Endothelial cell of umbilical vein (primary cell): ENCODE results near the gene CEMP1. TPM values are rescaled to one million over a fixed set of nuclear protein-coding genes. Genes with fewer than 3 reads are reported as not detected.

ENCODE experiments used
- BruUV-seq: library from RNA; stranded (reverse); fragments of 400-500 nt; replicated peaks from 2 replicates; lab custom pipeline; 2021; lab: Mats Ljungman, UMichigan
- CTCF ChIA-PET: fragments of 300-600, 350-600 bp; sonication (Branson Sonifier 250); formaldehyde crosslinking; loops from one replicate; lab custom pipeline; 2021; ENCODE audit warnings: antibody characterized with exemption, inconsistent platforms; lab: Charles Lee
- POLR2A ChIA-PET: fragments of 300-600, 350-600 bp; sonication (Branson Sonifier 250); formaldehyde crosslinking; loops from one replicate; lab custom pipeline; 2021; ENCODE audit warnings: antibody characterized with exemption, inconsistent platforms; lab: Charles Lee
- DNase-seq: peaks from one replicate; pipeline ENCODE4 v3.0.0-alpha.2; 2011; ENCODE audit warnings: low read depth, low spot score
- FAIRE-seq: peaks from 2 replicates; lab custom pipeline; 2011; peaks lifted over from hg19 to GRCh38; lab: Jason Lieb, UNC
- H2AFZ ChIP-seq: 2 replicates; pipeline ENCODE4 v1.6.0; 2012; ENCODE audit warnings: low read depth, low read length, control low read depth, inconsistent platforms
- H3K27ac ChIP-seq: 2 replicates; pipeline ENCODE4 v1.5.1; 2011; ENCODE audit warnings: low read depth, mild to moderate bottlenecking, control low read depth, low read length, moderate library complexity; ENCODE audit not compliant: insufficient read depth
- H3K27me3 ChIP-seq, 2 experiments: 2 replicates each; pipeline versions ENCODE4 v1.6.0 to v1.6.1; 2011; ENCODE audit warnings: low read length in 2 of 2, mixed read lengths in 1 of 2; ENCODE audit not compliant: control insufficient read depth in 2 of 2, insufficient read depth in 2 of 2
- H3K36me3 ChIP-seq, 2 experiments: 2 replicates in 1 of 2; 3 replicates in 1 of 2; pipeline ENCODE4 v1.5.1; 2011; ENCODE audit warnings: low read length in 2 of 2, mild to moderate bottlenecking in 1 of 2, moderate library complexity in 1 of 2; ENCODE audit not compliant: control insufficient read depth in 2 of 2, insufficient read depth in 2 of 2; ENCODE audit errors: extremely low read depth in 1 of 2
- H3K4me1 ChIP-seq: 3 replicates; pipeline ENCODE4 v1.5.1; 2011; ENCODE audit warnings: mild to moderate bottlenecking, low read length; ENCODE audit not compliant: control insufficient read depth, insufficient read depth; ENCODE audit errors: extremely low read depth
- H3K4me2 ChIP-seq: 2 replicates; pipeline ENCODE4 v1.6.1; 2011; ENCODE audit warnings: low read length, control low read depth, mixed read lengths; ENCODE audit not compliant: insufficient read depth
- H3K4me3 ChIP-seq, 3 experiments: fragments of 200-600 bp in 1 of 3; sonication (generic), shearing (Covaris generic) in 1 of 3; replicated peaks in 1 of 3; 2 replicates each; pipeline ENCODE4 v1.5.1; 2011 to 2016; ENCODE audit warnings: control low read depth in 3 of 3, low read length in 3 of 3, mild to moderate bottlenecking in 2 of 3, inconsistent platforms in 1 of 3, low read depth in 1 of 3, moderate library complexity in 1 of 3; ENCODE audit not compliant: insufficient read depth in 1 of 3
- H3K79me2 ChIP-seq: 2 replicates; pipeline ENCODE4 v1.6.0; 2012; ENCODE audit warnings: low read length, inconsistent platforms; ENCODE audit not compliant: control insufficient read depth, insufficient read depth
- H3K9ac ChIP-seq: replicated peaks from 2 replicates; pipeline ENCODE3; 2011; ENCODE audit warnings: low read length, control low read depth; ENCODE audit not compliant: insufficient read depth; ENCODE audit errors: extremely low read depth
- H3K9me1 ChIP-seq: replicated peaks from 3 replicates; pipeline ENCODE4 v1.6.0; 2011; ENCODE audit warnings: mild to moderate bottlenecking, low read length; ENCODE audit not compliant: control insufficient read depth, insufficient read depth; ENCODE audit errors: extremely low read depth
- H3K9me3 ChIP-seq: replicated peaks from 2 replicates; pipeline ENCODE4 v1.5.1; 2012; ENCODE audit warnings: low read length, inconsistent platforms; ENCODE audit not compliant: control insufficient read depth, insufficient read depth
- H4K20me1 ChIP-seq: replicated peaks from 2 replicates; pipeline ENCODE3; 2011; ENCODE audit warnings: mild to moderate bottlenecking, low read length; ENCODE audit not compliant: control insufficient read depth, insufficient read depth; ENCODE audit errors: extremely low read depth
- CTCF ChIP-seq, 2 donors: IDR thresholded peaks; 1 replicate in 1 of 2; 2 replicates in 1 of 2; pipeline ENCODE4 v1.5.1; 2011; ENCODE audit warnings: low read length in 2 of 2, mild to moderate bottlenecking in 2 of 2, moderate library complexity in 2 of 2, control low read depth in 1 of 2, inconsistent platforms in 1 of 2, low read depth in 1 of 2; ENCODE audit not compliant: insufficient read depth in 1 of 2; ENCODE audit errors: extremely low read depth in 1 of 2
- EZH2 ChIP-seq: IDR thresholded peaks from 2 replicates; pipeline ENCODE4 v1.6.1; 2012; ENCODE audit warnings: borderline replicate concordance, low read depth, mild to moderate bottlenecking, moderate library complexity, low read length, inconsistent platforms; ENCODE audit not compliant: severe bottlenecking
- FOS ChIP-seq: IDR thresholded peaks from 2 replicates; pipeline ENCODE4 v1.6.1; 2011; ENCODE audit warnings: mild to moderate bottlenecking, low read length, moderate library complexity, borderline replicate concordance; ENCODE audit not compliant: insufficient read depth
- GATA2 ChIP-seq: IDR thresholded peaks from 2 replicates; pipeline ENCODE4 v1.7.0; 2011; ENCODE audit warnings: low read depth, mild to moderate bottlenecking, moderate library complexity, mixed read lengths, low read length; ENCODE audit not compliant: insufficient read length, insufficient read depth
- JUN ChIP-seq: IDR thresholded peaks from 2 replicates; pipeline ENCODE4 v1.6.1; 2011; ENCODE audit warnings: borderline replicate concordance, low read depth; ENCODE audit not compliant: insufficient read length, insufficient read depth
- MYC ChIP-seq: IDR thresholded peaks from one replicate; pipeline ENCODE4 v1.6.1; 2011; ENCODE audit warnings: mild to moderate bottlenecking, low read depth, low read length
- POLR2A ChIP-seq: IDR thresholded peaks from 2 replicates; pipeline ENCODE4 v1.6.1; 2012; ENCODE audit warnings: low read depth, mild to moderate bottlenecking, control low read depth, low read length
- POLR2AphosphoS5 ChIP-seq: IDR thresholded peaks from 2 replicates; pipeline ENCODE4 v1.6.1; 2012; ENCODE audit warnings: low read depth, mild to moderate bottlenecking, control low read depth, low read length, moderate library complexity; ENCODE audit not compliant: insufficient read depth
- dilution Hi-C: fragments of 300-500 bp; cut with MboI; formaldehyde crosslinking; loops from one replicate; pipeline ENCODE4 v1.15.0; 2019; ENCODE audit warnings: low sequenced_read_pairs; ENCODE audit not compliant: extremely low pct_ligation_motif_present
- intact Hi-C: fragments of 100-400 bp; cut with micrococcal nuclease; formaldehyde crosslinking; loops from one replicate; pipeline ENCODE4 v1.10.0; 2022
- polyA plus RNA-seq, 4 experiments: library from polyadenylated mRNA; depleted of rRNA in 3 of 4; stranded (reverse) in 3 of 4; unstranded in 1 of 4; fragments of >200 nt; gene quantifications; 2 replicates each; pipeline versions ENCODE4 v1.2.1 to v1.2.3, GENCODE V29; 2011 to 2012; ENCODE audit warnings: missing spikeins in 1 of 4
- total RNA-seq: library from RNA; stranded (reverse); gene quantifications from 2 replicates; pipeline ENCODE4 v1.2.3, GENCODE V29; 2021
- TF ChIP-seq, protein P1 (sequence below): IDR thresholded peaks from 2 replicates; pipeline ENCODE4 v1.6.1; 2011; ENCODE audit not compliant: insufficient read depth, insufficient read length

The CEMP1 gene
- total and polyA plus RNA-seq, 2 donors (not counting 3 experiments of a cell fraction or from before 2014, with no cell fraction given), result not detected

- Histone ChIP-seq H3K36me3 (peaks cover 7 to 45% of the 10 kb centered on the region in 2 experiments), H4K20me1 (no peaks in the 10 kb centered on the region), H2AFZ (no peak overlapping the region), H3K9ac (no peak overlapping the region), H3K4me3 (no peak overlapping the region), H3K27me3 (no peaks in the 10 kb centered on the region), H3K79me2 (no peaks in the 10 kb centered on the region), H3K27ac (no peak overlapping the region), H3K4me2 (no peak overlapping the region), H3K4me1 (peaks cover 11% of the 10 kb centered on the region), H3K9me1 (no peaks in the 10 kb centered on the region), H3K9me3 (no peaks in the 10 kb centered on the region)
- ChIA-PET POLR2A (no interaction called here), CTCF (no interaction called here)
- DNase-seq, result no peak
- no peak for FAIRE-seq
- dilution Hi-C loops (no loop called here), intact Hi-C loops (no loop called here)
- no TSS peak for BruUV-seq
- TF ChIP-seq EZH2 (no peak), MYC (no peak), CTCF (IDR thresholded peaks at IDR 0.05; ENCODE audit: extremely low read depth in 1 of 2, insufficient read depth in 1 of 2, low read depth in 1 of 2, low read length in 2 of 2) (no peak), POLR2AphosphoS5 (no peak), JUN (no peak), FOS (no peak), POLR2A (no peak), GATA2 (no peak)
- TF ChIP-seq, protein P1, sequence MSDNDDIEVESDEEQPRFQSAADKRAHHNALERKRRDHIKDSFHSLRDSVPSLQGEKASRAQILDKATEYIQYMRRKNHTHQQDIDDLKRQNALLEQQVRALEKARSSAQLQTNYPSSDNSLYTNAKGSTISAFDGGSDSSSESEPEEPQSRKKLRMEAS, result no peak
These were observed 3.5 kb downstream of the CEMP1 start for GRCh38 chr16:2527784-2528100.
